IMR-90 (cell line): ENCODE results near the gene NELL2. TPM values are rescaled to one million over a fixed set of nuclear protein-coding genes. Genes with fewer than 3 reads are reported as not detected.
A peak's percentile ranks its signal among the peaks of the same experiment; 100 is the strongest.

Experiments used
- ATAC-seq: fragments of 200-7000 bp; cut with Tn5 transposase; 2 replicates; pipeline ENCODE4 v1.9.1; 2020; ENCODE audit warnings: low read depth, mild to moderate bottlenecking, moderate library complexity
- BruUV-seq: library from RNA; stranded (reverse); fragments of 400-500 nt; replicated peaks from 2 replicates; lab custom pipeline; 2021; lab: Mats Ljungman, UMichigan
- CTCF ChIA-PET: fragments of 300-600 bp; formaldehyde crosslinking; extraction: SDS; loops from one replicate; lab custom pipeline; 2021; ENCODE audit warnings: antibody characterized with exemption; lab: Yijun Ruan, JAX
- POLR2A ChIA-PET: fragments of 300-600 bp; sonication (Branson Sonifier 250); formaldehyde crosslinking; loops from one replicate; lab custom pipeline; 2022; ENCODE audit warnings: antibody characterized with exemption; ENCODE audit not compliant: unreplicated experiment; lab: Charles Lee
- DNase-seq: peaks from one replicate; pipeline ENCODE4 v3.0.0; 2013
- H2AFZ ChIP-seq: replicated peaks from 2 replicates; pipeline ENCODE3; 2013; ENCODE audit warnings: low read length, mild to moderate bottlenecking; ENCODE audit not compliant: poor library complexity
- H2AK5ac ChIP-seq: 2 replicates; pipeline ENCODE4 v1.6.1; 2013; ENCODE audit warnings: low read depth, low read length, inconsistent platforms
- H2AK9ac ChIP-seq: replicated peaks from 2 replicates; pipeline ENCODE3; 2013; ENCODE audit warnings: mild to moderate bottlenecking, low read depth, low read length, moderate library complexity; ENCODE audit not compliant: poor library complexity
- H2BK120ac ChIP-seq: 2 replicates; pipeline ENCODE4 v1.6.1; 2013; ENCODE audit warnings: low read depth, low read length, inconsistent platforms
- H2BK15ac ChIP-seq: 3 replicates; pipeline ENCODE4 v1.6.1; 2013; ENCODE audit warnings: low read depth, low read length, inconsistent platforms
- H2BK20ac ChIP-seq: 2 replicates; pipeline ENCODE4 v1.6.1; 2013; ENCODE audit warnings: low read depth, mild to moderate bottlenecking, inconsistent platforms, low read length, moderate library complexity
- H2BK5ac ChIP-seq: 2 replicates; pipeline ENCODE4 v1.6.1; 2013; ENCODE audit warnings: mild to moderate bottlenecking, low read depth, low read length, inconsistent platforms; ENCODE audit not compliant: poor library complexity, severe bottlenecking
- H3K14ac ChIP-seq: replicated peaks from 2 replicates; pipeline ENCODE4 v1.6.1; 2013; ENCODE audit warnings: low read depth, low read length, inconsistent platforms
- H3K18ac ChIP-seq: 2 replicates; pipeline ENCODE4 v1.6.1; 2013; ENCODE audit warnings: low read depth, low read length, control low read depth
- H3K23ac ChIP-seq: 2 replicates; pipeline ENCODE4 v1.6.1; 2013; ENCODE audit warnings: low read depth, low read length, inconsistent platforms
- H3K27ac ChIP-seq: 2 replicates; pipeline ENCODE4 v1.5.1; 2013; ENCODE audit warnings: mild to moderate bottlenecking, control low read depth, low read length; ENCODE audit not compliant: insufficient read depth
- H3K27me3 ChIP-seq: 2 replicates; pipeline ENCODE4 v1.6.1; 2013; ENCODE audit warnings: low read length; ENCODE audit not compliant: control insufficient read depth, insufficient read depth
- H3K36me3 ChIP-seq: 2 replicates; pipeline ENCODE4 v1.6.1; 2013; ENCODE audit warnings: low read length, mixed read lengths; ENCODE audit not compliant: control insufficient read depth, insufficient read depth
- H3K4ac ChIP-seq: 2 replicates; pipeline ENCODE4 v1.6.1; 2013; ENCODE audit warnings: low read depth, low read length, inconsistent platforms
- H3K4me1 ChIP-seq: 2 replicates; pipeline ENCODE4 v1.6.1; 2013; ENCODE audit warnings: low read length, mixed read lengths; ENCODE audit not compliant: control insufficient read depth, insufficient read depth
- H3K4me2 ChIP-seq: 2 replicates; pipeline ENCODE4 v1.6.1; 2013; ENCODE audit warnings: low read depth, mild to moderate bottlenecking, control low read depth, low read length, moderate library complexity
- H3K4me3 ChIP-seq: 2 replicates; pipeline ENCODE4 v1.5.1; 2013; ENCODE audit warnings: low read depth, mild to moderate bottlenecking, control low read depth, low read length, moderate library complexity; ENCODE audit not compliant: insufficient read depth
- H3K56ac ChIP-seq: 2 replicates; pipeline ENCODE4 v1.6.1; 2013; ENCODE audit warnings: low read length, inconsistent platforms; ENCODE audit not compliant: insufficient read depth; ENCODE audit errors: extremely low read depth
- H3K79me1 ChIP-seq, 2 experiments: 2 replicates each; pipeline ENCODE4 v1.6.1; 2013; ENCODE audit warnings: low read length in 2 of 2, inconsistent platforms in 1 of 2, low read depth in 1 of 2
- H3K9ac ChIP-seq: 2 replicates; pipeline ENCODE4 v1.6.1; 2013; ENCODE audit warnings: low read depth, low read length, control low read depth
- H3K9me1 ChIP-seq: 2 replicates; pipeline ENCODE4 v1.6.1; 2013; ENCODE audit warnings: low read length, inconsistent platforms; ENCODE audit not compliant: insufficient read depth
- H3K9me3 ChIP-seq: 2 replicates; pipeline ENCODE4 v1.6.1; 2013; ENCODE audit warnings: low read length; ENCODE audit not compliant: control insufficient read depth, insufficient read depth
- H4K20me1 ChIP-seq: 2 replicates; pipeline ENCODE4 v1.6.1; 2013; ENCODE audit warnings: low read length, inconsistent platforms; ENCODE audit not compliant: insufficient read depth
- H4K5ac ChIP-seq: 2 replicates; pipeline ENCODE4 v1.6.1; 2013; ENCODE audit warnings: mild to moderate bottlenecking, low read depth, low read length, control low read depth
- H4K8ac ChIP-seq, 2 experiments: 2 replicates each; pipeline ENCODE4 v1.6.1; 2013; ENCODE audit warnings: low read depth in 2 of 2, low read length in 2 of 2, control low read depth in 1 of 2, inconsistent platforms in 1 of 2
- H4K91ac ChIP-seq: 2 replicates; pipeline ENCODE4 v1.6.1; 2013; ENCODE audit warnings: low read depth, low read length, inconsistent platforms; ENCODE audit not compliant: insufficient read depth
- FOS ChIP-seq: fragments of 150-350 bp; IDR thresholded peaks from 2 replicates; pipeline ENCODE4 v1.6.1; 2016; ENCODE audit warnings: low read depth, low read length
- MAFK ChIP-seq: IDR thresholded peaks from 2 replicates; pipeline ENCODE4 v1.6.1; 2012; ENCODE audit warnings: low read depth, low read length, improper control_type of control experiment
- POLR2A ChIP-seq: IDR thresholded peaks from 2 replicates; pipeline ENCODE4 v1.6.1; 2012; ENCODE audit warnings: mild to moderate bottlenecking, low read depth, low read length
- dilution Hi-C: fragments of 300-500 bp; cut with HindIII; formaldehyde crosslinking; loops from one replicate; pipeline ENCODE4 v1.14.3; 2018; ENCODE audit warnings: low sequenced_read_pairs; ENCODE audit not compliant: unreplicated experiment
- in situ Hi-C: fragments of 300-500 bp; cut with MboI; formaldehyde crosslinking; loops from 3 replicates; pipeline ENCODE4 v1.14.3; 2019; ENCODE audit warnings: low sequenced_read_pairs, inconsistent platforms, mixed read lengths
- intact Hi-C: fragments of 100-400 bp; cut with micrococcal nuclease; formaldehyde crosslinking; loops from 2 replicates; pipeline ENCODE4 v1.10.0; 2022
- polyA plus RNA-seq, 3 experiments: library from polyadenylated mRNA; depleted of rRNA; stranded (reverse); fragments of >200 nt; gene quantifications; 2 replicates each; pipeline ENCODE4 v1.2.3, GENCODE V29; 2012; ENCODE audit warnings: low replicate concordance in 1 of 3
- total RNA-seq: library from RNA; depleted of rRNA; stranded (reverse); fragments of >200 nt; gene quantifications from 2 replicates; pipeline ENCODE4 v1.2.3, GENCODE V29; 2012
- TF ChIP-seq, protein P1 (sequence below): conservative IDR thresholded peaks from 2 replicates; pipeline ENCODE4 v1.5.1; 2012; ENCODE audit warnings: mild to moderate bottlenecking, low read depth, low read length, improper control_type of control experiment

Gene NELL2
- total and polyA plus RNA-seq, 2 of the 4 experiments (the other 2 are of a cell fraction) = 0.18 to 0.26 TPM

DNA sequence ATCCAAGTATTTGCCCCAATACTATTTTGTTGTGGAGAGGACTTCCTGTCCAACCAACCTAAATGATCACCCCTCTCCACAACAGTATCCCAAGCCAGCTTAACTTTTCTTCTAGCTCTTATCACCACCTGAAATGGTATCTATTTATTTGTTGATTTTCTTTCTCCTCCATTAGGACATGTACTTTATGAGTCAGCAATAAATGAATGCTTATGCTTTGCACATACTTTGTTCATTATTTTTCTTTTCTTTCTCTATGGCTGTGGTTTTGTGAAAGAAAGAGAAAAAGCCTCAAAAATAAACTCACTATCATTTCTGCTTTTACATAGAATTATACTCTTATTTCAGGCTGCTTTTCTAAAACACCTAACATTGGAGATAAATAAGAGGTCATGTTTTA, 371.3 kb downstream of the NELL2 start:
- H3K79me1 ChIP-seq = no peaks in the 10 kb centered on the region
- dilution Hi-C loops = no loop called here
- H3K23ac ChIP-seq = no peak overlapping the region
- no peak overlapping the region for H2BK20ac ChIP-seq
- H2AK5ac ChIP-seq = no peak overlapping the region
- H3K9ac ChIP-seq = no peak overlapping the region
- H3K4me1 ChIP-seq = no peaks in the 10 kb centered on the region
- H4K8ac ChIP-seq = no peak overlapping the region
- no peak overlapping the region for H3K4me3 ChIP-seq
- peaks cover 4% of the 10 kb centered on the region; the same call in 1 of the 2 replicates for H3K9me3 ChIP-seq
- H2AFZ ChIP-seq = no peak overlapping the region
- H4K91ac ChIP-seq = no peak overlapping the region
- no peak for ATAC-seq
- no TSS peak for BruUV-seq
- no peak for TF ChIP-seq FOS
- 0 out of 2 replicates have a peak, but pooled peaks have one; percentile 21 for TF ChIP-seq MAFK
- TF ChIP-seq, protein P1, sequence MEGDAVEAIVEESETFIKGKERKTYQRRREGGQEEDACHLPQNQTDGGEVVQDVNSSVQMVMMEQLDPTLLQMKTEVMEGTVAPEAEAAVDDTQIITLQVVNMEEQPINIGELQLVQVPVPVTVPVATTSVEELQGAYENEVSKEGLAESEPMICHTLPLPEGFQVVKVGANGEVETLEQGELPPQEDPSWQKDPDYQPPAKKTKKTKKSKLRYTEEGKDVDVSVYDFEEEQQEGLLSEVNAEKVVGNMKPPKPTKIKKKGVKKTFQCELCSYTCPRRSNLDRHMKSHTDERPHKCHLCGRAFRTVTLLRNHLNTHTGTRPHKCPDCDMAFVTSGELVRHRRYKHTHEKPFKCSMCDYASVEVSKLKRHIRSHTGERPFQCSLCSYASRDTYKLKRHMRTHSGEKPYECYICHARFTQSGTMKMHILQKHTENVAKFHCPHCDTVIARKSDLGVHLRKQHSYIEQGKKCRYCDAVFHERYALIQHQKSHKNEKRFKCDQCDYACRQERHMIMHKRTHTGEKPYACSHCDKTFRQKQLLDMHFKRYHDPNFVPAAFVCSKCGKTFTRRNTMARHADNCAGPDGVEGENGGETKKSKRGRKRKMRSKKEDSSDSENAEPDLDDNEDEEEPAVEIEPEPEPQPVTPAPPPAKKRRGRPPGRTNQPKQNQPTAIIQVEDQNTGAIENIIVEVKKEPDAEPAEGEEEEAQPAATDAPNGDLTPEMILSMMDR = no peak
- no peak for TF ChIP-seq POLR2A
- no peaks in the 10 kb centered on the region for H3K36me3 ChIP-seq
- intact Hi-C loops = no loop called here
- H3K27me3 ChIP-seq = no peaks in the 10 kb centered on the region
- H3K18ac ChIP-seq = no peak overlapping the region
- H3K56ac ChIP-seq = no peak overlapping the region
- H3K27ac ChIP-seq = no peak overlapping the region
- POLR2A ChIA-PET = no interaction called here
- no peak overlapping the region for H3K14ac ChIP-seq
- CTCF ChIA-PET = no interaction called here
- H3K9me1 ChIP-seq = no peaks in the 10 kb centered on the region
- DNase-seq = no peak
- no peak overlapping the region for H4K5ac ChIP-seq
- in situ Hi-C loops = no loop called here
- H2BK15ac ChIP-seq = no peak overlapping the region
- H2BK5ac ChIP-seq = no peak overlapping the region
- H3K4me2 ChIP-seq = no peak overlapping the region
- no peaks in the 10 kb centered on the region for H4K20me1 ChIP-seq
- H3K4ac ChIP-seq = no peak overlapping the region
- H2BK120ac ChIP-seq = no peak overlapping the region
- H2AK9ac ChIP-seq = no peak overlapping the region
